ENCODE data around the gene SYNE2. TPM values are rescaled to one million over a fixed set of nuclear protein-coding genes. Genes with fewer than 3 reads are reported as not detected.
"Not testable (repeated sequence)": the region's sequence is repeated elsewhere in the genome, so short reads cannot be mapped to it uniquely, and the experiment has no call there.

Gene SYNE2
- total RNA-seq, 1 donor from 2014 or later: 148 TPM

GRCh38 chr14:64025479-64025878 lies 172.7 kb downstream of the SYNE2 start:
- DNase-seq: no peak

- DNase-seq: no peak
Observed at GRCh38 chr14:64026600-64026999, 173.8 kb downstream of the SYNE2 start.

- DNase-seq: no peak
Observed at GRCh38 chr14:64035143-64035542, 182.3 kb downstream of the SYNE2 start.

- not testable (repeated sequence) for DNase-seq
Observed at GRCh38 chr14:64037869-64038745, 185.3 kb downstream of the SYNE2 start.

GRCh38 chr14:64038841-64039542 lies 186.2 kb downstream of the SYNE2 start:
- DNase-seq: no peak

- DNase-seq: no peak
Observed at GRCh38 chr14:64040044-64040443, 187.2 kb downstream of the SYNE2 start.

- DNase-seq: not testable (repeated sequence)
Observed at GRCh38 chr14:64043296-64043695, 190.5 kb downstream of the SYNE2 start.

GRCh38 chr14:64045091-64045490 lies 192.3 kb downstream of the SYNE2 start:
- no peak for DNase-seq

GRCh38 chr14:64049616-64050381 lies 197.0 kb downstream of the SYNE2 start:
- no peak for DNase-seq

- DNase-seq: no peak
Observed at GRCh38 chr14:64053694-64054669, 201.2 kb downstream of the SYNE2 start.

GRCh38 chr14:64059454-64060198 lies 206.8 kb downstream of the SYNE2 start:
- no peak for DNase-seq

GRCh38 chr14:64060199-64060545 lies 207.4 kb downstream of the SYNE2 start:
- DNase-seq: no peak

- DNase-seq: no peak
Observed at GRCh38 chr14:64060648-64061096, 207.9 kb downstream of the SYNE2 start.

GRCh38 chr14:64061115-64061514 lies 208.3 kb downstream of the SYNE2 start:
- DNase-seq: no peak

- DNase-seq: no peak
Observed at GRCh38 chr14:64061706-64062105, 208.9 kb downstream of the SYNE2 start.

GRCh38 chr14:64062381-64063115 lies 209.7 kb downstream of the SYNE2 start:
- no peak for DNase-seq

- no peak for DNase-seq
Observed at GRCh38 chr14:64064447-64064846, 211.6 kb downstream of the SYNE2 start.

- no peak for DNase-seq
Observed at GRCh38 chr14:64069634-64070359, 217.0 kb downstream of the SYNE2 start.

- DNase-seq: no peak
Observed at GRCh38 chr14:64074961-64075612, 222.3 kb downstream of the SYNE2 start.

All from tongue (tissue), 2 donors.